Hematopoietic multipotent progenitor cell treated with erythropoietin and hydrocortisone succinate and interleukin-3 and kit ligand, for 6 days (in vitro differentiated cells): ENCODE results near the gene MINDY1.
A peak's percentile ranks its signal among the peaks of the same experiment; 100 is the strongest.

Experiments used
- DNase-seq: peaks from one replicate; pipeline ENCODE4 v3.0.0-alpha.2; 2015

MINDY1 gene

GRCh38 chr1:151006327-151007052 is at the start of gene MINDY1:
TSS of gene MINDY1 (minus strand) at chr1:151006902. CDS start at chr1:151002617, 4,285 bp downstream.
- DNase-seq = peak; percentile 93

GRCh38 chr1:151056149-151056548 is 49.4 kb upstream of the MINDY1 start:
- peak; percentile 82 for DNase-seq

- no peak for DNase-seq
Observed at GRCh38 chr1:151055581-151055980, 48.9 kb upstream of the MINDY1 start.

- peak; percentile 80 for DNase-seq
Observed at GRCh38 chr1:151054971-151055547, 48.4 kb upstream of the MINDY1 start.

- DNase-seq = no peak
Observed at GRCh38 chr1:151051356-151052009, 44.8 kb upstream of the MINDY1 start.

GRCh38 chr1:151050051-151050688 is 43.5 kb upstream of the MINDY1 start:
- no peak for DNase-seq

GRCh38 chr1:151049458-151049857 is 42.8 kb upstream of the MINDY1 start:
- no peak for DNase-seq

- DNase-seq = no peak
Observed at GRCh38 chr1:151048645-151049032, 41.9 kb upstream of the MINDY1 start.

GRCh38 chr1:151047925-151048644 is 41.4 kb upstream of the MINDY1 start:
- DNase-seq = peak; percentile 90

GRCh38 chr1:151047591-151047924 is 40.9 kb upstream of the MINDY1 start, which contains the start of gene C1orf56:
TSS of gene C1orf56 (plus strand) at chr1:151047751. CDS start at chr1:151047848, 97 bp downstream.
- DNase-seq = peak; percentile 70

GRCh38 chr1:151043163-151043562 is 36.5 kb upstream of the MINDY1 start:
- DNase-seq = no peak

GRCh38 chr1:151039521-151039920 is 32.8 kb upstream of the MINDY1 start:
- DNase-seq = peak; percentile 52

GRCh38 chr1:151037032-151037431 is 30.3 kb upstream of the MINDY1 start:
- no peak for DNase-seq

- no peak for DNase-seq
Observed at GRCh38 chr1:151036356-151036755, 29.7 kb upstream of the MINDY1 start, which contains the start of gene BNIPL. TSS of gene BNIPL (plus strand) at chr1:151036586. CDS start at chr1:151036726, 140 bp downstream.

- DNase-seq = no peak
Observed at GRCh38 chr1:151035167-151035566, 28.5 kb upstream of the MINDY1 start.

GRCh38 chr1:151032164-151032563 is 25.5 kb upstream of the MINDY1 start:
- DNase-seq = no peak

- no peak for DNase-seq
Observed at GRCh38 chr1:151026460-151026859, 19.8 kb upstream of the MINDY1 start.

- peak; percentile 91 for DNase-seq
Observed at GRCh38 chr1:151024540-151025146, 17.9 kb upstream of the MINDY1 start.

GRCh38 chr1:151013518-151013917 is 6.8 kb upstream of the MINDY1 start:
- peak; percentile 91 for DNase-seq

GRCh38 chr1:151012684-151013471 is 6.2 kb upstream of the MINDY1 start:
- no peak for DNase-seq

- DNase-seq = peak; percentile 62
Observed at GRCh38 chr1:151011154-151011850, 4.6 kb upstream of the MINDY1 start.
